H9 (cell line): ENCODE measurements around the gene MGAT5. TPM values are rescaled to one million over a fixed set of nuclear protein-coding genes. Genes with fewer than 3 reads are reported as not detected.

Source experiments
- DNase-seq: peaks from one replicate; pipeline ENCODE4 v3.0.0-alpha.2; 2017
- H2AFZ ChIP-seq: one replicate; pipeline ENCODE4 v1.6.1; 2013; ENCODE audit warnings: mild to moderate bottlenecking, low read length, control low read depth, moderate library complexity
- H2AK5ac ChIP-seq: 2 replicates; pipeline ENCODE4 v1.6.1; 2013; ENCODE audit warnings: low read length, control low read depth, mixed read lengths; ENCODE audit not compliant: insufficient read length
- H2BK120ac ChIP-seq: one replicate; pipeline ENCODE4 v1.6.1; 2013; ENCODE audit warnings: low read depth, mild to moderate bottlenecking, low read length, control low read depth, inconsistent platforms; ENCODE audit not compliant: poor library complexity, severe bottlenecking
- H2BK12ac ChIP-seq: 2 replicates; pipeline ENCODE4 v1.6.1; 2013; ENCODE audit warnings: low read length, control low read depth, mixed read lengths, low read depth; ENCODE audit not compliant: insufficient read length
- H2BK15ac ChIP-seq: 2 replicates; pipeline ENCODE4 v1.6.1; 2013; ENCODE audit warnings: low read depth, low read length, control low read depth
- H2BK20ac ChIP-seq: one replicate; pipeline ENCODE4 v1.6.1; 2013; ENCODE audit warnings: low read depth, mild to moderate bottlenecking, low read length, control low read depth, inconsistent platforms; ENCODE audit not compliant: poor library complexity, severe bottlenecking
- H2BK5ac ChIP-seq: 2 replicates; pipeline ENCODE4 v1.6.1; 2013; ENCODE audit warnings: low read length, control low read depth, mixed read lengths; ENCODE audit not compliant: insufficient read length
- H3K14ac ChIP-seq: 2 replicates; pipeline ENCODE4 v1.6.1; 2013; ENCODE audit warnings: low read length, control low read depth; ENCODE audit not compliant: insufficient read depth
- H3K18ac ChIP-seq: 2 replicates; pipeline ENCODE4 v1.6.1; 2013; ENCODE audit warnings: low read depth, mild to moderate bottlenecking, mixed read lengths, low read length, control low read depth; ENCODE audit not compliant: insufficient read length
- H3K23ac ChIP-seq: 2 replicates; pipeline ENCODE4 v1.6.1; 2013; ENCODE audit warnings: low read length, control low read depth, mixed read lengths, low read depth; ENCODE audit not compliant: insufficient read length
- H3K23me2 ChIP-seq: 2 replicates; pipeline ENCODE4 v1.6.1; 2013; ENCODE audit warnings: low read depth, mild to moderate bottlenecking, mixed read lengths, low read length, control low read depth; ENCODE audit not compliant: insufficient read length, poor library complexity, severe bottlenecking
- H3K27ac ChIP-seq: 2 replicates; pipeline ENCODE4 v1.5.1; 2013; ENCODE audit warnings: low read length, control low read depth, mixed read lengths, low read depth; ENCODE audit not compliant: insufficient read length
- H3K27me3 ChIP-seq: 2 replicates; pipeline ENCODE4 v1.6.1; 2013; ENCODE audit warnings: low read length, control low read depth, inconsistent platforms; ENCODE audit not compliant: insufficient read depth
- H3K4ac ChIP-seq: 2 replicates; pipeline ENCODE4 v1.6.1; 2013; ENCODE audit warnings: low read depth, mild to moderate bottlenecking, control low read depth, inconsistent platforms, low read length, moderate library complexity
- H3K4me1 ChIP-seq: 2 replicates; pipeline ENCODE4 v1.6.1; 2013; ENCODE audit warnings: low read length, control low read depth, inconsistent platforms; ENCODE audit not compliant: insufficient read depth
- H3K4me2 ChIP-seq: 2 replicates; pipeline ENCODE4 v1.6.1; 2013; ENCODE audit warnings: low read length, control low read depth, mixed read lengths; ENCODE audit not compliant: insufficient read length, insufficient read depth
- H3K56ac ChIP-seq: 2 replicates; pipeline ENCODE4 v1.6.1; 2013; ENCODE audit warnings: low read depth, mild to moderate bottlenecking, mixed read lengths, low read length, control low read depth; ENCODE audit not compliant: insufficient read length
- H3K79me1 ChIP-seq: 2 replicates; pipeline ENCODE4 v1.6.1; 2013; ENCODE audit warnings: low read depth, mild to moderate bottlenecking, moderate library complexity, low read length, control low read depth, inconsistent platforms; ENCODE audit not compliant: insufficient read depth, poor library complexity, severe bottlenecking
- H3K79me2 ChIP-seq: 2 replicates; pipeline ENCODE4 v1.6.1; 2013; ENCODE audit warnings: low read length, control low read depth, inconsistent platforms; ENCODE audit not compliant: insufficient read depth
- H3K9ac ChIP-seq: 2 replicates; pipeline ENCODE4 v1.6.1; 2013; ENCODE audit warnings: low read length, control low read depth, mixed read lengths; ENCODE audit not compliant: insufficient read length; ENCODE audit errors: extremely low read depth
- H3K9me3 ChIP-seq: one replicate; pipeline ENCODE4 v1.6.1; 2013; ENCODE audit warnings: low read depth, low read length, inconsistent platforms; ENCODE audit not compliant: control insufficient read depth
- H3T11ph ChIP-seq: one replicate; pipeline ENCODE4 v1.6.1; 2013; ENCODE audit warnings: mild to moderate bottlenecking, low read length, control low read depth, inconsistent platforms
- H4K20me1 ChIP-seq: one replicate; pipeline ENCODE4 v1.6.1; 2013; ENCODE audit not compliant: control insufficient read depth, insufficient read length, insufficient read depth
- H4K5ac ChIP-seq: 2 replicates; pipeline ENCODE4 v1.6.1; 2013; ENCODE audit warnings: low read depth, mild to moderate bottlenecking, mixed read lengths, low read length, control low read depth; ENCODE audit not compliant: insufficient read length
- H4K8ac ChIP-seq: replicated peaks from 2 replicates; pipeline ENCODE4 v1.6.1; 2013; ENCODE audit warnings: low read length, control low read depth, mixed read lengths, low read depth; ENCODE audit not compliant: insufficient read length
- H4K91ac ChIP-seq: 2 replicates; pipeline ENCODE4 v1.6.1; 2013; ENCODE audit warnings: low read depth, mild to moderate bottlenecking, moderate library complexity, mixed read lengths, low read length, control low read depth; ENCODE audit not compliant: insufficient read length
- H3K27ac Mint-ChIP-seq, 3 experiments: 2 replicates in 2 of 3; 3 replicates in 1 of 3; pipeline ENCODE4 v1.8.0; 2020 to 2021; ENCODE audit warnings: mixed read lengths in 3 of 3, mild to moderate bottlenecking in 1 of 3, moderate library complexity in 1 of 3
- H3K27me3 Mint-ChIP-seq: 2 replicates; pipeline ENCODE4 v1.8.0; 2021; ENCODE audit warnings: low read depth, mild to moderate bottlenecking, moderate library complexity, mixed read lengths
- H3K36me3 Mint-ChIP-seq, 3 experiments: 2 replicates in 2 of 3; 3 replicates in 1 of 3; pipeline ENCODE4 v1.8.0; 2020 to 2021; ENCODE audit warnings: low read depth in 3 of 3, mixed read lengths in 3 of 3; ENCODE audit not compliant: insufficient read depth in 1 of 3
- H3K4me1 Mint-ChIP-seq, 2 experiments: 2 replicates each; pipeline ENCODE4 v1.8.0; 2020; ENCODE audit warnings: mixed read lengths in 2 of 2
- H3K4me3 Mint-ChIP-seq, 2 experiments: 2 replicates in 1 of 2; 3 replicates in 1 of 2; pipeline ENCODE4 v1.8.0; 2020 to 2021; ENCODE audit warnings: mild to moderate bottlenecking in 2 of 2, mixed read lengths in 2 of 2, moderate library complexity in 1 of 2
- H3K9me3 Mint-ChIP-seq, 2 experiments: 2 replicates in 1 of 2; 3 replicates in 1 of 2; pipeline ENCODE4 v1.8.0; 2020; ENCODE audit warnings: mild to moderate bottlenecking in 2 of 2, mixed read lengths in 2 of 2, moderate library complexity in 1 of 2
- CTCF ChIP-seq: fragments of 200-600 bp; sonication (generic); conservative IDR thresholded peaks from 3 replicates; pipeline ENCODE4 v1.8.0; 2021; ENCODE audit warnings: antibody characterized with exemption, mild to moderate bottlenecking
- WGBS: extraction: QIAGEN DNeasy Blood & Tissue Kit; methylation state at CpG from one replicate; pipeline ENCODE4 v1.1.7; 2013; ENCODE audit warnings: missing lambda C conversion rate, low lambda C conversion rate, mixed read lengths; ENCODE audit not compliant: insufficient read length; ENCODE audit errors: extremely low coverage; 5-methylcytosine and 5-hydroxymethylcytosine counted together
- total RNA-seq: library from RNA; stranded (reverse); gene quantifications from 2 replicates; pipeline ENCODE4 v1.2.1, GENCODE V29; 2021

MGAT5 gene
- total RNA-seq, 1 experiment from 2014 or later = 25.7 TPM

- H3K23me2 ChIP-seq = no peaks in the 10 kb centered on the region
- no peaks in the 10 kb centered on the region for H3K27me3 ChIP-seq
- no peak overlapping the region for H3K4ac ChIP-seq
- no peak overlapping the region for H4K91ac ChIP-seq
- no peak overlapping the region for H3K18ac ChIP-seq
- no peak overlapping the region for H3K14ac ChIP-seq
- no peak overlapping the region for H3K27ac ChIP-seq
- no peaks in the 10 kb centered on the region for H3K4me1 Mint-ChIP-seq
- H3K27ac Mint-ChIP-seq = no peak overlapping the region
- WGBS = no CpG with 5 or more reads among the region's 3 CpGs
- peaks cover 6 to 7% of the 10 kb centered on the region in 2 experiments; a peak in 3 of 5 replicates for H3K9me3 Mint-ChIP-seq
- H2BK120ac ChIP-seq = no peak overlapping the region
- no peaks in the 10 kb centered on the region for H3K79me1 ChIP-seq
- no peak overlapping the region for H2BK20ac ChIP-seq
- no peaks in the 10 kb centered on the region for H3K27me3 Mint-ChIP-seq
- no peak overlapping the region for H3K9ac ChIP-seq
- H3K9me3 ChIP-seq = no peaks in the 10 kb centered on the region
- H4K8ac ChIP-seq = no peak overlapping the region
- no peak overlapping the region for H2BK15ac ChIP-seq
- H3K79me2 ChIP-seq = no peaks in the 10 kb centered on the region
- no peak overlapping the region for H3K23ac ChIP-seq
- no peak overlapping the region for H4K5ac ChIP-seq
- no peak overlapping the region for H3T11ph ChIP-seq
- no peak overlapping the region for H2BK5ac ChIP-seq
- no peaks in the 10 kb centered on the region for H4K20me1 ChIP-seq
- H3K4me3 Mint-ChIP-seq = no peak overlapping the region
- TF ChIP-seq CTCF = no peak
- peaks cover 9 to 10% (median 9%) of the 10 kb centered on the region in 3 experiments for H3K36me3 Mint-ChIP-seq
- no peaks in the 10 kb centered on the region for H3K4me1 ChIP-seq
- no peak overlapping the region for H3K4me2 ChIP-seq
- H2AFZ ChIP-seq = no peak overlapping the region
- H2BK12ac ChIP-seq = no peak overlapping the region
- no peak overlapping the region for H3K56ac ChIP-seq
- no peak for DNase-seq
- H2AK5ac ChIP-seq = no peak overlapping the region
These were observed 79.8 kb downstream of the MGAT5 start for GRCh38 chr2:134333646-134334189.
